NB4 (cell line): ENCODE data around the gene MOXD1.
"Not testable (repeated sequence)": the region's sequence is repeated elsewhere in the genome, so short reads cannot be mapped to it uniquely, and the experiment has no call there.

Experiments used
- CTCF ChIP-seq: IDR thresholded peaks from one replicate; pipeline ENCODE4 v1.5.1; 2012; ENCODE audit warnings: low read depth, low read length
- POLR2A ChIP-seq: IDR thresholded peaks from 2 replicates; pipeline ENCODE4 v1.6.1; 2011; ENCODE audit warnings: mild to moderate bottlenecking; ENCODE audit not compliant: insufficient read length; ENCODE audit errors: extremely low read depth

GRCh38 chr6:132268666-132269065 lies 132.6 kb downstream of the MOXD1 start:
- TF ChIP-seq CTCF, POLR2A: not testable (repeated sequence)
